IMR-90 (cell line): ENCODE data around the gene FBXW5. TPM values are rescaled to one million over a fixed set of nuclear protein-coding genes. Genes with fewer than 3 reads are reported as not detected.

Experiments used
- ATAC-seq: fragments of 200-7000 bp; cut with Tn5 transposase; 2 replicates; pipeline ENCODE4 v1.9.1; 2020; ENCODE audit warnings: low read depth, mild to moderate bottlenecking, moderate library complexity
- BruUV-seq: library from RNA; stranded (reverse); fragments of 400-500 nt; replicated peaks from 2 replicates; lab custom pipeline; 2021; lab: Mats Ljungman, UMichigan
- CTCF ChIA-PET: fragments of 300-600 bp; formaldehyde crosslinking; extraction: SDS; loops from one replicate; lab custom pipeline; 2021; ENCODE audit warnings: antibody characterized with exemption; lab: Yijun Ruan, JAX
- POLR2A ChIA-PET: fragments of 300-600 bp; sonication (Branson Sonifier 250); formaldehyde crosslinking; loops from one replicate; lab custom pipeline; 2022; ENCODE audit warnings: antibody characterized with exemption; ENCODE audit not compliant: unreplicated experiment; lab: Charles Lee
- DNase-seq: peaks from one replicate; pipeline ENCODE4 v3.0.0; 2013
- H2AFZ ChIP-seq: replicated peaks from 2 replicates; pipeline ENCODE3; 2013; ENCODE audit warnings: low read length, mild to moderate bottlenecking; ENCODE audit not compliant: poor library complexity
- H2AK5ac ChIP-seq: 2 replicates; pipeline ENCODE4 v1.6.1; 2013; ENCODE audit warnings: low read depth, low read length, inconsistent platforms
- H2AK9ac ChIP-seq: replicated peaks from 2 replicates; pipeline ENCODE3; 2013; ENCODE audit warnings: mild to moderate bottlenecking, low read depth, low read length, moderate library complexity; ENCODE audit not compliant: poor library complexity
- H2BK120ac ChIP-seq: 2 replicates; pipeline ENCODE4 v1.6.1; 2013; ENCODE audit warnings: low read depth, low read length, inconsistent platforms
- H2BK15ac ChIP-seq: 3 replicates; pipeline ENCODE4 v1.6.1; 2013; ENCODE audit warnings: low read depth, low read length, inconsistent platforms
- H2BK20ac ChIP-seq: 2 replicates; pipeline ENCODE4 v1.6.1; 2013; ENCODE audit warnings: low read depth, mild to moderate bottlenecking, inconsistent platforms, low read length, moderate library complexity
- H2BK5ac ChIP-seq: 2 replicates; pipeline ENCODE4 v1.6.1; 2013; ENCODE audit warnings: mild to moderate bottlenecking, low read depth, low read length, inconsistent platforms; ENCODE audit not compliant: poor library complexity, severe bottlenecking
- H3K14ac ChIP-seq: replicated peaks from 2 replicates; pipeline ENCODE4 v1.6.1; 2013; ENCODE audit warnings: low read depth, low read length, inconsistent platforms
- H3K18ac ChIP-seq: 2 replicates; pipeline ENCODE4 v1.6.1; 2013; ENCODE audit warnings: low read depth, low read length, control low read depth
- H3K23ac ChIP-seq: 2 replicates; pipeline ENCODE4 v1.6.1; 2013; ENCODE audit warnings: low read depth, low read length, inconsistent platforms
- H3K27ac ChIP-seq: 2 replicates; pipeline ENCODE4 v1.5.1; 2013; ENCODE audit warnings: mild to moderate bottlenecking, control low read depth, low read length; ENCODE audit not compliant: insufficient read depth
- H3K27me3 ChIP-seq: 2 replicates; pipeline ENCODE4 v1.6.1; 2013; ENCODE audit warnings: low read length; ENCODE audit not compliant: control insufficient read depth, insufficient read depth
- H3K36me3 ChIP-seq: 2 replicates; pipeline ENCODE4 v1.6.1; 2013; ENCODE audit warnings: low read length, mixed read lengths; ENCODE audit not compliant: control insufficient read depth, insufficient read depth
- H3K4ac ChIP-seq: 2 replicates; pipeline ENCODE4 v1.6.1; 2013; ENCODE audit warnings: low read depth, low read length, inconsistent platforms
- H3K4me1 ChIP-seq: 2 replicates; pipeline ENCODE4 v1.6.1; 2013; ENCODE audit warnings: low read length, mixed read lengths; ENCODE audit not compliant: control insufficient read depth, insufficient read depth
- H3K4me2 ChIP-seq: 2 replicates; pipeline ENCODE4 v1.6.1; 2013; ENCODE audit warnings: low read depth, mild to moderate bottlenecking, control low read depth, low read length, moderate library complexity
- H3K4me3 ChIP-seq: 2 replicates; pipeline ENCODE4 v1.5.1; 2013; ENCODE audit warnings: low read depth, mild to moderate bottlenecking, control low read depth, low read length, moderate library complexity; ENCODE audit not compliant: insufficient read depth
- H3K56ac ChIP-seq: 2 replicates; pipeline ENCODE4 v1.6.1; 2013; ENCODE audit warnings: low read length, inconsistent platforms; ENCODE audit not compliant: insufficient read depth; ENCODE audit errors: extremely low read depth
- H3K79me1 ChIP-seq, 2 experiments: 2 replicates each; pipeline ENCODE4 v1.6.1; 2013; ENCODE audit warnings: low read length in 2 of 2, inconsistent platforms in 1 of 2, low read depth in 1 of 2
- H3K9ac ChIP-seq: 2 replicates; pipeline ENCODE4 v1.6.1; 2013; ENCODE audit warnings: low read depth, low read length, control low read depth
- H3K9me1 ChIP-seq: 2 replicates; pipeline ENCODE4 v1.6.1; 2013; ENCODE audit warnings: low read length, inconsistent platforms; ENCODE audit not compliant: insufficient read depth
- H3K9me3 ChIP-seq: 2 replicates; pipeline ENCODE4 v1.6.1; 2013; ENCODE audit warnings: low read length; ENCODE audit not compliant: control insufficient read depth, insufficient read depth
- H4K20me1 ChIP-seq: 2 replicates; pipeline ENCODE4 v1.6.1; 2013; ENCODE audit warnings: low read length, inconsistent platforms; ENCODE audit not compliant: insufficient read depth
- H4K5ac ChIP-seq: 2 replicates; pipeline ENCODE4 v1.6.1; 2013; ENCODE audit warnings: mild to moderate bottlenecking, low read depth, low read length, control low read depth
- H4K8ac ChIP-seq, 2 experiments: 2 replicates each; pipeline ENCODE4 v1.6.1; 2013; ENCODE audit warnings: low read depth in 2 of 2, low read length in 2 of 2, control low read depth in 1 of 2, inconsistent platforms in 1 of 2
- H4K91ac ChIP-seq: 2 replicates; pipeline ENCODE4 v1.6.1; 2013; ENCODE audit warnings: low read depth, low read length, inconsistent platforms; ENCODE audit not compliant: insufficient read depth
- CEBPB ChIP-seq: IDR thresholded peaks from 2 replicates; pipeline ENCODE4 v1.6.1; 2012; ENCODE audit warnings: low read depth, low read length, improper control_type of control experiment
- FOS ChIP-seq: fragments of 150-350 bp; IDR thresholded peaks from 2 replicates; pipeline ENCODE4 v1.6.1; 2016; ENCODE audit warnings: low read depth, low read length
- RCOR1 ChIP-seq: IDR thresholded peaks from 2 replicates; pipeline ENCODE4 v1.6.1; 2012; ENCODE audit warnings: mild to moderate bottlenecking, low read length, improper control_type of control experiment; ENCODE audit not compliant: insufficient replicate concordance
- WGBS, 2 experiments: methylation state at CpG; one replicate each; pipeline versions ENCODE4 v1.1.5 to v1.1.7; 2013; ENCODE audit warnings: missing lambda C conversion rate in 2 of 2; ENCODE audit not compliant: insufficient read length in 1 of 2; ENCODE audit errors: extremely low coverage in 2 of 2; 5-methylcytosine and 5-hydroxymethylcytosine counted together
- dilution Hi-C: fragments of 300-500 bp; cut with HindIII; formaldehyde crosslinking; loops from one replicate; pipeline ENCODE4 v1.14.3; 2018; ENCODE audit warnings: low sequenced_read_pairs; ENCODE audit not compliant: unreplicated experiment
- in situ Hi-C: fragments of 300-500 bp; cut with MboI; formaldehyde crosslinking; loops from 3 replicates; pipeline ENCODE4 v1.14.3; 2019; ENCODE audit warnings: low sequenced_read_pairs, inconsistent platforms, mixed read lengths
- intact Hi-C: fragments of 100-400 bp; cut with micrococcal nuclease; formaldehyde crosslinking; loops from 2 replicates; pipeline ENCODE4 v1.10.0; 2022
- polyA plus RNA-seq, 3 experiments: library from polyadenylated mRNA; depleted of rRNA; stranded (reverse); fragments of >200 nt; gene quantifications; 2 replicates each; pipeline ENCODE4 v1.2.3, GENCODE V29; 2012; ENCODE audit warnings: low replicate concordance in 1 of 3
- total RNA-seq: library from RNA; depleted of rRNA; stranded (reverse); fragments of >200 nt; gene quantifications from 2 replicates; pipeline ENCODE4 v1.2.3, GENCODE V29; 2012

The FBXW5 gene
- total and polyA plus RNA-seq, 2 of the 4 experiments (the other 2 are of a cell fraction): 65.1 to 80.2 TPM

- no peak for TF ChIP-seq FOS
- no peak for TF ChIP-seq CEBPB
Measured at GRCh38 chr9:136958898-136959850, 14.6 kb upstream of the FBXW5 start (continued).

- Histone ChIP-seq H3K9ac (no peak overlapping the region), H2AK5ac (no peak overlapping the region), H3K23ac (no peak overlapping the region), H4K8ac (no peak overlapping the region), H3K56ac (no peak overlapping the region), H2BK15ac (no peak overlapping the region), H4K5ac (no peak overlapping the region), H2AK9ac (peak overlapping the region; percentile 65), H3K36me3 (no peaks in the 10 kb centered on the region), H3K4me3 (no peak overlapping the region), H3K18ac (no peak overlapping the region), H4K20me1 (no peaks in the 10 kb centered on the region), H3K4me1 (no peaks in the 10 kb centered on the region), H2BK120ac (no peak overlapping the region), H3K79me1 (no peaks in the 10 kb centered on the region), H2BK20ac (no peak overlapping the region), H2BK5ac (no peak overlapping the region), H3K27me3 (peaks cover 27% of the 10 kb centered on the region), H3K4me2 (no peak overlapping the region), H3K27ac (no peak overlapping the region), H3K14ac (no peak overlapping the region), H4K91ac (no peak overlapping the region), H3K9me1 (peaks cover 2% of the 10 kb centered on the region; the same call in 1 of the 2 replicates), H2AFZ (no peak overlapping the region), H3K9me3 (peaks cover 3% of the 10 kb centered on the region), H3K4ac (no peak overlapping the region)
- 72% methylated on average over 5 of the region's 7 CpGs; no CpG with 5 or more reads in 1 of the 2 experiments for WGBS, 2 experiments
- no peak for TF ChIP-seq RCOR1
- ChIA-PET CTCF (no interaction called here), POLR2A (no interaction called here)
- ATAC-seq (no peak), DNase-seq (no peak)
- in situ Hi-C loops: no loop called here
- no TSS peak for BruUV-seq
- intact Hi-C loops: no loop called here
- dilution Hi-C loops: no loop called here
Measured at GRCh38 chr9:136958473-136958872, 13.9 kb upstream of the FBXW5 start.
